Activated T-helper 17 cell treated with anti-CD3 and anti-CD28 coated beads, Interleukin-2, amount 50 U/mL, for 72 hours (primary cell): ENCODE data around the gene APOBEC3H. TPM values are rescaled to one million over a fixed set of nuclear protein-coding genes. Genes with fewer than 3 reads are reported as not detected.

ENCODE experiments used
- ATAC-seq: fragments of 150-1000 bp; cut with Tn5 transposase; replicated peaks from 2 replicates; pipeline ENCODE4 v1.10.0; 2021; ENCODE audit warnings: mild to moderate bottlenecking, moderate library complexity
- H3K27ac Mint-ChIP-seq: one replicate; pipeline ENCODE4 v1.8.0; 2022; ENCODE audit warnings: mixed read lengths
- H3K27me3 Mint-ChIP-seq: one replicate; pipeline ENCODE4 v1.8.0; 2022; ENCODE audit warnings: mixed read lengths
- H3K36me3 Mint-ChIP-seq: one replicate; pipeline ENCODE4 v1.8.0; 2022; ENCODE audit warnings: low read depth, mild to moderate bottlenecking, mixed read lengths
- H3K4me1 Mint-ChIP-seq: one replicate; pipeline ENCODE4 v1.8.0; 2022; ENCODE audit warnings: mixed read lengths
- H3K4me3 Mint-ChIP-seq: one replicate; pipeline ENCODE4 v1.8.0; 2022; ENCODE audit warnings: mild to moderate bottlenecking, mixed read lengths
- H3K9me3 Mint-ChIP-seq: one replicate; pipeline ENCODE4 v1.8.0; 2022; ENCODE audit warnings: mixed read lengths
- total RNA-seq, 2 donors: library from RNA; stranded (reverse); gene quantifications; one replicate each; pipeline ENCODE4 v1.2.3, GENCODE V29; 2022

The APOBEC3H gene
- total RNA-seq, 2 donors from 2014 or later, result 20.6 to 33.0 TPM

GRCh38 chr22:39114112-39114511, 17.1 kb downstream of the APOBEC3H start:
- H3K36me3 Mint-ChIP-seq, result peaks cover 10% of the 10 kb centered on the region
- peak overlapping the region; percentile 95 for H3K27ac Mint-ChIP-seq
- H3K9me3 Mint-ChIP-seq, result no peaks in the 10 kb centered on the region
- no peaks in the 10 kb centered on the region for H3K27me3 Mint-ChIP-seq
- peaks cover 27% of the 10 kb centered on the region for H3K4me1 Mint-ChIP-seq
- H3K4me3 Mint-ChIP-seq, result peak overlapping the region; percentile 24
- no peak for ATAC-seq

GRCh38 chr22:39115570-39115969, 18.5 kb downstream of the APOBEC3H start:
- peak overlapping the region; percentile 77 for H3K4me3 Mint-ChIP-seq
- H3K4me1 Mint-ChIP-seq, result peaks cover 27% of the 10 kb centered on the region
- H3K27me3 Mint-ChIP-seq, result no peaks in the 10 kb centered on the region
- ATAC-seq, result no peak
- peaks cover 10% of the 10 kb centered on the region for H3K36me3 Mint-ChIP-seq
- no peaks in the 10 kb centered on the region for H3K9me3 Mint-ChIP-seq
- H3K27ac Mint-ChIP-seq, result peak overlapping the region; percentile 95

- ATAC-seq, result peak; percentile 43
- Mint-ChIP-seq H3K27ac (peak overlapping the region; percentile 95), H3K27me3 (no peaks in the 10 kb centered on the region), H3K9me3 (no peaks in the 10 kb centered on the region), H3K36me3 (peaks cover 10% of the 10 kb centered on the region), H3K4me1 (peaks cover 27% of the 10 kb centered on the region), H3K4me3 (peak overlapping the region; percentile 77)
These were observed 19.1 kb downstream of the APOBEC3H start for GRCh38 chr22:39115977-39116621.

GRCh38 chr22:39117585-39118191, 20.6 kb downstream of the APOBEC3H start:
- peak; percentile 74 for ATAC-seq
- Mint-ChIP-seq H3K27me3 (no peaks in the 10 kb centered on the region), H3K27ac (peak overlapping the region; percentile 95), H3K9me3 (no peaks in the 10 kb centered on the region), H3K4me1 (peaks cover 27% of the 10 kb centered on the region), H3K36me3 (peaks cover 10% of the 10 kb centered on the region), H3K4me3 (peak overlapping the region; percentile 77)

- Mint-ChIP-seq H3K4me3 (no peak overlapping the region), H3K36me3 (peaks cover 7% of the 10 kb centered on the region), H3K27ac (no peak overlapping the region), H3K9me3 (no peaks in the 10 kb centered on the region), H3K4me1 (peaks cover 12% of the 10 kb centered on the region), H3K27me3 (no peaks in the 10 kb centered on the region)
- no peak for ATAC-seq
These were observed 23.9 kb downstream of the APOBEC3H start for GRCh38 chr22:39120983-39121382.

- H3K36me3 Mint-ChIP-seq, result no peaks in the 10 kb centered on the region
- no peak overlapping the region for H3K4me3 Mint-ChIP-seq
- no peaks in the 10 kb centered on the region for H3K27me3 Mint-ChIP-seq
- H3K4me1 Mint-ChIP-seq, result peaks cover 3% of the 10 kb centered on the region
- no peak for ATAC-seq
- no peak overlapping the region for H3K27ac Mint-ChIP-seq
- H3K9me3 Mint-ChIP-seq, result no peaks in the 10 kb centered on the region
These were observed 25.9 kb downstream of the APOBEC3H start for GRCh38 chr22:39122772-39123470.

- no peaks in the 10 kb centered on the region for H3K9me3 Mint-ChIP-seq
- ATAC-seq, result no peak
These were observed 26.9 kb downstream of the APOBEC3H start for GRCh38 chr22:39123751-39124581.

GRCh38 chr22:39125622-39126021, 28.6 kb downstream of the APOBEC3H start:
- Mint-ChIP-seq H3K4me3 (no peak overlapping the region), H3K27me3 (no peaks in the 10 kb centered on the region), H3K27ac (no peak overlapping the region), H3K9me3 (no peaks in the 10 kb centered on the region), H3K4me1 (no peaks in the 10 kb centered on the region), H3K36me3 (no peaks in the 10 kb centered on the region)
- no peak for ATAC-seq

More at GRCh38 chr22:39123751-39124581, 26.9 kb downstream of the APOBEC3H start:
- no peaks in the 10 kb centered on the region for H3K4me1 Mint-ChIP-seq
- H3K27ac Mint-ChIP-seq, result no peak overlapping the region
- no peaks in the 10 kb centered on the region for H3K27me3 Mint-ChIP-seq
- no peaks in the 10 kb centered on the region for H3K36me3 Mint-ChIP-seq
- H3K4me3 Mint-ChIP-seq, result no peak overlapping the region

GRCh38 chr22:39128508-39128907, 31.5 kb downstream of the APOBEC3H start:
- no peaks in the 10 kb centered on the region for H3K9me3 Mint-ChIP-seq
- ATAC-seq, result peak; percentile 74
- no peak overlapping the region for H3K27ac Mint-ChIP-seq
- no peaks in the 10 kb centered on the region for H3K27me3 Mint-ChIP-seq
- no peaks in the 10 kb centered on the region for H3K4me1 Mint-ChIP-seq
- H3K4me3 Mint-ChIP-seq, result no peak overlapping the region
- H3K36me3 Mint-ChIP-seq, result no peaks in the 10 kb centered on the region

- Mint-ChIP-seq H3K27me3 (no peaks in the 10 kb centered on the region), H3K9me3 (no peaks in the 10 kb centered on the region), H3K36me3 (no peaks in the 10 kb centered on the region), H3K4me3 (no peak overlapping the region), H3K4me1 (no peaks in the 10 kb centered on the region), H3K27ac (no peak overlapping the region)
- no peak for ATAC-seq
These were observed 32.0 kb downstream of the APOBEC3H start for GRCh38 chr22:39129081-39129480.

- no peaks in the 10 kb centered on the region for H3K36me3 Mint-ChIP-seq
- no peaks in the 10 kb centered on the region for H3K9me3 Mint-ChIP-seq
- H3K27ac Mint-ChIP-seq, result no peak overlapping the region
- no peaks in the 10 kb centered on the region for H3K4me1 Mint-ChIP-seq
- H3K4me3 Mint-ChIP-seq, result no peak overlapping the region
- H3K27me3 Mint-ChIP-seq, result no peaks in the 10 kb centered on the region
- no peak for ATAC-seq
These were observed 32.7 kb downstream of the APOBEC3H start for GRCh38 chr22:39129746-39130145.

GRCh38 chr22:39130152-39130704, 33.2 kb downstream of the APOBEC3H start:
- ATAC-seq, result no peak
- Mint-ChIP-seq H3K9me3 (no peaks in the 10 kb centered on the region), H3K4me1 (no peaks in the 10 kb centered on the region), H3K4me3 (no peak overlapping the region), H3K27me3 (no peaks in the 10 kb centered on the region), H3K27ac (no peak overlapping the region), H3K36me3 (no peaks in the 10 kb centered on the region)

- ATAC-seq, result no peak
- Mint-ChIP-seq H3K9me3 (no peaks in the 10 kb centered on the region), H3K36me3 (no peaks in the 10 kb centered on the region), H3K4me3 (no peak overlapping the region), H3K27me3 (no peaks in the 10 kb centered on the region), H3K4me1 (no peaks in the 10 kb centered on the region), H3K27ac (no peak overlapping the region)
These were observed 34.1 kb downstream of the APOBEC3H start for GRCh38 chr22:39130892-39131855.
